ENCODE measurements around the gene PM20D2. TPM values are rescaled to one million over a fixed set of nuclear protein-coding genes. Genes with fewer than 3 reads are reported as not detected.

Gene PM20D2
- total and polyA plus RNA-seq, 2 donors from 2014 or later = 5.7 to 14.4 TPM

GRCh38 chr6:89132057-89132456, 13.8 kb upstream of the PM20D2 start:
- TF ChIP-seq CTCF (IDR thresholded peaks at IDR 0.05; ENCODE audit: borderline replicate concordance, extremely low read depth, insufficient read depth) = no peak
- Histone ChIP-seq H3K4me3 (ENCODE audit: low read length in 3 of 3) (no peak overlapping the region), H3K36me3 (ENCODE audit: control insufficient read depth in 2 of 3, insufficient read depth in 3 of 3, low read length in 3 of 3) (no peaks in the 10 kb centered on the region), H3K27ac (ENCODE audit: low read depth in 2 of 2, low read length in 2 of 2) (no peak overlapping the region), H3K9ac (ENCODE audit: low read length in 3 of 3) (no peak overlapping the region), H3K4me1 (ENCODE audit: control insufficient read depth in 2 of 3, insufficient read depth in 2 of 3, low read depth in 1 of 3, low read length in 3 of 3) (no peaks in the 10 kb centered on the region), H3K27me3 (ENCODE audit: control insufficient read depth, insufficient read depth, low read length) (no peaks in the 10 kb centered on the region), H3K9me3 (ENCODE audit: control insufficient read depth in 2 of 3, insufficient read depth in 1 of 3, low read length in 3 of 3) (no peaks in the 10 kb centered on the region)
- DNase-seq (no peak), FAIRE-seq (no peak)
- intact Hi-C loops (cut with DNase I) = loop anchor here (10.0 kb wide), 1 partner anchor 233 kb away; no protein-coding TSS in a partner anchor

GRCh38 chr6:89133981-89134380, 11.9 kb upstream of the PM20D2 start:
- H3K36me3 ChIP-seq (ENCODE audit: control insufficient read depth in 2 of 3, insufficient read depth in 3 of 3, low read length in 3 of 3) = no peaks in the 10 kb centered on the region
- no peak overlapping the region for H3K9ac ChIP-seq (ENCODE audit: low read length in 3 of 3)
- H3K9me3 ChIP-seq (ENCODE audit: control insufficient read depth in 2 of 3, insufficient read depth in 1 of 3, low read length in 3 of 3) = no peaks in the 10 kb centered on the region
- TF ChIP-seq CTCF (IDR thresholded peaks at IDR 0.05; ENCODE audit: borderline replicate concordance, extremely low read depth, insufficient read depth) = no peak
- H3K4me3 ChIP-seq (ENCODE audit: low read length in 3 of 3) = no peak overlapping the region
- no peaks in the 10 kb centered on the region for H3K4me1 ChIP-seq (ENCODE audit: control insufficient read depth in 2 of 3, insufficient read depth in 2 of 3, low read depth in 1 of 3, low read length in 3 of 3)
- FAIRE-seq = no peak
- no peak for DNase-seq
- H3K27ac ChIP-seq (ENCODE audit: low read depth in 2 of 2, low read length in 2 of 2) = no peak overlapping the region
- intact Hi-C loops (cut with DNase I) = loop anchor here (10.0 kb wide), 1 partner anchor 231 kb away; no protein-coding TSS in a partner anchor
- no peaks in the 10 kb centered on the region for H3K27me3 ChIP-seq (ENCODE audit: control insufficient read depth, insufficient read depth, low read length)

- H3K36me3 ChIP-seq (ENCODE audit: control insufficient read depth in 2 of 3, insufficient read depth in 3 of 3, low read length in 3 of 3) = no peaks in the 10 kb centered on the region
- no peak overlapping the region for H3K9ac ChIP-seq (ENCODE audit: low read length in 3 of 3)
- no peak for FAIRE-seq
- H3K27ac ChIP-seq (ENCODE audit: low read depth in 2 of 2, low read length in 2 of 2) = no peak overlapping the region
- H3K27me3 ChIP-seq (ENCODE audit: control insufficient read depth, insufficient read depth, low read length) = no peaks in the 10 kb centered on the region
- DNase-seq = no peak
- no peaks in the 10 kb centered on the region for H3K9me3 ChIP-seq (ENCODE audit: control insufficient read depth in 2 of 3, insufficient read depth in 1 of 3, low read length in 3 of 3)
- no peaks in the 10 kb centered on the region for H3K4me1 ChIP-seq (ENCODE audit: control insufficient read depth in 2 of 3, insufficient read depth in 2 of 3, low read depth in 1 of 3, low read length in 3 of 3)
- TF ChIP-seq CTCF (IDR thresholded peaks at IDR 0.05; ENCODE audit: borderline replicate concordance, extremely low read depth, insufficient read depth) = no peak
- H3K4me3 ChIP-seq (ENCODE audit: low read length in 3 of 3) = no peak overlapping the region
- intact Hi-C loops (cut with DNase I) = loop anchor here (10.0 kb wide), 1 partner anchor 230 kb away; no protein-coding TSS in a partner anchor
Measured at GRCh38 chr6:89134723-89135122, 11.1 kb upstream of the PM20D2 start.

- Histone ChIP-seq H3K4me1 (ENCODE audit: control insufficient read depth in 2 of 3, insufficient read depth in 2 of 3, low read depth in 1 of 3, low read length in 3 of 3) (no peaks in the 10 kb centered on the region), H3K27me3 (ENCODE audit: control insufficient read depth, insufficient read depth, low read length) (no peaks in the 10 kb centered on the region), H3K9me3 (ENCODE audit: control insufficient read depth in 2 of 3, insufficient read depth in 1 of 3, low read length in 3 of 3) (no peaks in the 10 kb centered on the region), H3K36me3 (ENCODE audit: control insufficient read depth in 2 of 3, insufficient read depth in 3 of 3, low read length in 3 of 3) (no peaks in the 10 kb centered on the region), H3K4me3 (ENCODE audit: low read length in 3 of 3) (no peak overlapping the region), H3K9ac (ENCODE audit: low read length in 3 of 3) (no peak overlapping the region), H3K27ac (ENCODE audit: low read depth in 2 of 2, low read length in 2 of 2) (no peak overlapping the region)
- no peak for DNase-seq
- no peak for FAIRE-seq
- intact Hi-C loops (cut with DNase I) = loop anchor here (10.0 kb wide), 1 partner anchor 227 kb away; no protein-coding TSS in a partner anchor
- TF ChIP-seq CTCF (IDR thresholded peaks at IDR 0.05; ENCODE audit: borderline replicate concordance, extremely low read depth, insufficient read depth) = no peak
Measured at GRCh38 chr6:89138173-89138572, 7.7 kb upstream of the PM20D2 start.

Measured in kidney (tissue), 14 donors.